IMR-90 (cell line): ENCODE measurements around the gene SCAMP4.

Experiments
- BHLHE40 ChIP-seq: fragments of 150-350 bp; IDR thresholded peaks from 2 replicates; pipeline ENCODE4 v1.6.1; 2016; ENCODE audit warnings: mild to moderate bottlenecking, low read depth, low read length
- CEBPB ChIP-seq: IDR thresholded peaks from 2 replicates; pipeline ENCODE4 v1.6.1; 2012; ENCODE audit warnings: low read depth, low read length, improper control_type of control experiment
- CHD1 ChIP-seq: IDR thresholded peaks from 2 replicates; pipeline ENCODE4 v1.6.1; 2012; ENCODE audit warnings: low read depth, low read length, improper control_type of control experiment
- POLR2A ChIP-seq: IDR thresholded peaks from 2 replicates; pipeline ENCODE4 v1.6.1; 2012; ENCODE audit warnings: mild to moderate bottlenecking, low read depth, low read length
- RFX5 ChIP-seq: IDR thresholded peaks from 2 replicates; pipeline ENCODE4 v1.8.0; 2012; ENCODE audit warnings: low read depth, mild to moderate bottlenecking, low read length, moderate library complexity
- TF ChIP-seq, protein P1 (sequence below): conservative IDR thresholded peaks from 2 replicates; pipeline ENCODE4 v1.5.1; 2012; ENCODE audit warnings: mild to moderate bottlenecking, low read depth, low read length, improper control_type of control experiment

DNA sequence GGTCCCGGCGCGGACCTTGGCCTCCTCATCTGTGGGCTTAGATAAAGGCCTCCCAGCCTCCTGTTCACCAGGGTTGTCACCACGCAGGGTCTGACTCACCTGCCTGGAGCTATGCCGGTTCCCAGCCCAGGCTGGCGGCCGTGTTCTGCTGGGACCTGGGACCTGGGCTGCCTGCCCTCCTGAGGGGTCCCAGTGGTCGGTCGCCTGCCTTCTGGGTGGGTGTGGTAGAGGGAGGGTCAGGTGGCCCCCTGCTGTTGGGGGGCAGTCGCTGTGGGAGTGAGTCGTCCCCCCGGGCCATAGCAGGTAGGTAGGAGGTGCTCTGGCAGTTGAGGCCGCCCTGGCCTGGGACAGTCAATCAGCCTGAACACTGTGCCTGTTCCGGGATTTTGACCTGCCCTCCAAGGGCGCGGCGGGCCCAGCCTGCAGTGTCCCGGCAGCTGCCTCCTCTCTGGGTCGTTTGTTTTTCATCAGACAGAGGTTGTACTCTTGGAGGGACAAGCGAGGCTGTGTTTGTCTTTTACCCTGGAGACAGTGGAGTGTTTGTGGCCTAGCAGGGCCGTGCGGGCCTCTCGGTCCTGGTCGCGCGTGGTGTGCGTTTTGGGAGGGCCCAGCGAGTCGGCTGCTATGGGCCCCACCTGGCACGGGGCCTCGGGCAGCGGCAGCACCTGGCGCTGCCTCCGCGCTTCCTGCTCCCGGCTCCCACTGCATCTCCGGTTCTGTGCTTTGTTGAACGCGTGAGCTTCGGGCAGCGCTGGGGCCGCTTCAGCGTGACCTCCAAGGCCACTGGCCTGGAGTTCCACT, 2.6 kb downstream of the SCAMP4 start:
- TF ChIP-seq CEBPB (no peak), BHLHE40 (no peak), RFX5 (no peak), POLR2A (no peak), CHD1 (no peak)
- TF ChIP-seq, protein P1, sequence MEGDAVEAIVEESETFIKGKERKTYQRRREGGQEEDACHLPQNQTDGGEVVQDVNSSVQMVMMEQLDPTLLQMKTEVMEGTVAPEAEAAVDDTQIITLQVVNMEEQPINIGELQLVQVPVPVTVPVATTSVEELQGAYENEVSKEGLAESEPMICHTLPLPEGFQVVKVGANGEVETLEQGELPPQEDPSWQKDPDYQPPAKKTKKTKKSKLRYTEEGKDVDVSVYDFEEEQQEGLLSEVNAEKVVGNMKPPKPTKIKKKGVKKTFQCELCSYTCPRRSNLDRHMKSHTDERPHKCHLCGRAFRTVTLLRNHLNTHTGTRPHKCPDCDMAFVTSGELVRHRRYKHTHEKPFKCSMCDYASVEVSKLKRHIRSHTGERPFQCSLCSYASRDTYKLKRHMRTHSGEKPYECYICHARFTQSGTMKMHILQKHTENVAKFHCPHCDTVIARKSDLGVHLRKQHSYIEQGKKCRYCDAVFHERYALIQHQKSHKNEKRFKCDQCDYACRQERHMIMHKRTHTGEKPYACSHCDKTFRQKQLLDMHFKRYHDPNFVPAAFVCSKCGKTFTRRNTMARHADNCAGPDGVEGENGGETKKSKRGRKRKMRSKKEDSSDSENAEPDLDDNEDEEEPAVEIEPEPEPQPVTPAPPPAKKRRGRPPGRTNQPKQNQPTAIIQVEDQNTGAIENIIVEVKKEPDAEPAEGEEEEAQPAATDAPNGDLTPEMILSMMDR = no peak
